Endodermal cell (in vitro differentiated cells): ENCODE data around the gene C2CD3. TPM values are rescaled to one million over a fixed set of nuclear protein-coding genes. Genes with fewer than 3 reads are reported as not detected.

Experiments
- DNase-seq: peaks from one replicate; pipeline ENCODE4 v3.0.0-alpha.2; 2017
- H3K27ac ChIP-seq: 2 replicates; pipeline ENCODE4 v1.5.1; 2013; ENCODE audit warnings: mild to moderate bottlenecking, low read depth, low read length, moderate library complexity
- H3K27me3 ChIP-seq: 2 replicates; pipeline ENCODE4 v1.6.1; 2013; ENCODE audit warnings: mild to moderate bottlenecking, low read length, moderate library complexity; ENCODE audit not compliant: insufficient read depth, control insufficient read depth, poor library complexity, severe bottlenecking
- H3K36me3 ChIP-seq: 2 replicates; pipeline ENCODE4 v1.7.0; 2013; ENCODE audit warnings: mild to moderate bottlenecking, low read length, moderate library complexity; ENCODE audit not compliant: control insufficient read depth, insufficient read depth
- H3K4me1 ChIP-seq: one replicate; pipeline ENCODE4 v1.7.0; 2013; ENCODE audit warnings: low read length; ENCODE audit not compliant: control insufficient read depth, insufficient read depth
- H3K4me3 ChIP-seq: 2 replicates; pipeline ENCODE4 v1.5.1; 2013; ENCODE audit warnings: mild to moderate bottlenecking, low read length, moderate library complexity
- H3K9ac ChIP-seq: 2 replicates; pipeline ENCODE4 v1.6.1; 2013; ENCODE audit warnings: mild to moderate bottlenecking, low read length, moderate library complexity; ENCODE audit not compliant: poor library complexity, severe bottlenecking; ENCODE audit errors: extremely low read depth
- H3K9me3 ChIP-seq: 2 replicates; pipeline ENCODE4 v1.6.1; 2013; ENCODE audit warnings: mild to moderate bottlenecking, low read length, moderate library complexity; ENCODE audit not compliant: control insufficient read depth
- H3K27ac Mint-ChIP-seq: 2 replicates; pipeline ENCODE4 v1.8.0; 2020; ENCODE audit warnings: mixed read lengths
- H3K27me3 Mint-ChIP-seq: 2 replicates; pipeline ENCODE4 v1.8.0; 2021; ENCODE audit warnings: mild to moderate bottlenecking, mixed read lengths; ENCODE audit not compliant: insufficient read depth
- H3K36me3 Mint-ChIP-seq: 2 replicates; pipeline ENCODE4 v1.8.0; 2020; ENCODE audit warnings: low read depth, mixed read lengths
- H3K4me1 Mint-ChIP-seq: 2 replicates; pipeline ENCODE4 v1.8.0; 2020; ENCODE audit warnings: mixed read lengths
- H3K4me3 Mint-ChIP-seq: 2 replicates; pipeline ENCODE4 v1.8.0; 2020; ENCODE audit warnings: mild to moderate bottlenecking, moderate library complexity, mixed read lengths
- H3K9me3 Mint-ChIP-seq: 2 replicates; pipeline ENCODE4 v1.8.0; 2020; ENCODE audit warnings: mild to moderate bottlenecking, mixed read lengths
- WGBS, 2 experiments: methylation state at CpG; one replicate each; pipeline versions ENCODE4 v1.1.5 to v1.1.7; 2013; ENCODE audit warnings: missing lambda C conversion rate in 2 of 2, mixed read lengths in 1 of 2; ENCODE audit not compliant: insufficient coverage in 1 of 2, insufficient read length in 1 of 2; 5-methylcytosine and 5-hydroxymethylcytosine counted together
- total RNA-seq, 2 donors: library from RNA; stranded (reverse); fragmentation: NEBNext Ultra II Directional in 1 of 2; extraction: Animal tissue kit (Norgen Biotek cat#: 25700) in 1 of 2; gene quantifications; 2 replicates in 1 of 2; 3 replicates in 1 of 2; pipeline ENCODE4 v1.2.1, GENCODE V29; 2021
- TF ChIP-seq, protein P1 (sequence below): fragments of 200-600 bp; sonication (generic); conservative IDR thresholded peaks from 2 replicates; pipeline ENCODE4 v1.5.0; 2021; ENCODE audit warnings: antibody characterized with exemption, mild to moderate bottlenecking

The C2CD3 gene
- total RNA-seq, 2 donors from 2014 or later = 31.0 to 34.2 TPM

DNA sequence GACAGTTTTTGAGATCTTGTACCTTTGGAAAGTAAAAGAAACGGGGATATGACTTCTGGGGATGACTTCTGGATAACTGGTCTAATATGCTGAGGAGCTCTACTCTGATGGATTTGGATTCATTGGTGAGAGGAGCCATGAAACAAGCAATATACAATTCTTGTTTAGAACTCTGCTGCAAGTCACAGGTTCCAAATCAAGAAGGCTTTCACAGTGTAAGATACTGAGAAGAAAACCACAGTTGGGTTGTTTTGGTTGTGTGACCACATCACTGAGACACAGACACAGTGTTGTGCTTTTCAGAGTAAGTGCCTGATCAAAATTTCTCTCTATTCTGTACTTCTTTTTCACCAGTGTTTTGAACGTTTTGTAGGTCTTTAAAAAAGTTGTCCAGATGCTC lies 175.1 kb downstream of the C2CD3 start:
- Mint-ChIP-seq H3K36me3 (no peaks in the 10 kb centered on the region), H3K4me3 (no peak overlapping the region), H3K27me3 (no peaks in the 10 kb centered on the region), H3K9me3 (no peaks in the 10 kb centered on the region), H3K27ac (no peak overlapping the region), H3K4me1 (no peaks in the 10 kb centered on the region)
- Histone ChIP-seq H3K27ac (no peak overlapping the region), H3K36me3 (no peaks in the 10 kb centered on the region), H3K27me3 (no peaks in the 10 kb centered on the region), H3K9me3 (no peaks in the 10 kb centered on the region), H3K9ac (no peak overlapping the region), H3K4me1 (no peaks in the 10 kb centered on the region), H3K4me3 (no peak overlapping the region)
- TF ChIP-seq, protein P1, sequence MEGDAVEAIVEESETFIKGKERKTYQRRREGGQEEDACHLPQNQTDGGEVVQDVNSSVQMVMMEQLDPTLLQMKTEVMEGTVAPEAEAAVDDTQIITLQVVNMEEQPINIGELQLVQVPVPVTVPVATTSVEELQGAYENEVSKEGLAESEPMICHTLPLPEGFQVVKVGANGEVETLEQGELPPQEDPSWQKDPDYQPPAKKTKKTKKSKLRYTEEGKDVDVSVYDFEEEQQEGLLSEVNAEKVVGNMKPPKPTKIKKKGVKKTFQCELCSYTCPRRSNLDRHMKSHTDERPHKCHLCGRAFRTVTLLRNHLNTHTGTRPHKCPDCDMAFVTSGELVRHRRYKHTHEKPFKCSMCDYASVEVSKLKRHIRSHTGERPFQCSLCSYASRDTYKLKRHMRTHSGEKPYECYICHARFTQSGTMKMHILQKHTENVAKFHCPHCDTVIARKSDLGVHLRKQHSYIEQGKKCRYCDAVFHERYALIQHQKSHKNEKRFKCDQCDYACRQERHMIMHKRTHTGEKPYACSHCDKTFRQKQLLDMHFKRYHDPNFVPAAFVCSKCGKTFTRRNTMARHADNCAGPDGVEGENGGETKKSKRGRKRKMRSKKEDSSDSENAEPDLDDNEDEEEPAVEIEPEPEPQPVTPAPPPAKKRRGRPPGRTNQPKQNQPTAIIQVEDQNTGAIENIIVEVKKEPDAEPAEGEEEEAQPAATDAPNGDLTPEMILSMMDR = no peak
- DNase-seq = no peak
- WGBS, 2 experiments = 50 to 76% methylated on average over 1 to 2 of the region's 2 CpGs

DNA sequence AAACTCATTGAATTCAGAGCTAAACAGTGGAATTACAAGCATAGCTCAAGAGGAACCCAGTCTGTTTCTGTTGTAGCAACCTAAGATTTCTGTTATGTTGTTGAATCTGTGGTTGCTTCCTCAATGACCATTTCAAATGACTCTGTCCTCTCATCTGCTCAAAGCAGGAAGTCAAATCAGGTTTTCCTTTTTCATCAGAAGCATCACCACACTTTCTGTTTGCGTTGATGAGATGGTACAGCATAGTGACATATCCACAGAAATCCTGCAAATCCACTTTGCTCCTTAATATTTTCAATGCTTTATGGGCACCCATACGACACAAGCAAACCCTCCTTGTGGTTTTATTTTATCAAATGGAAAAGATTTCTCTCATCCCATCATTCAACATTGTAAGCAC lies 175.6 kb downstream of the C2CD3 start:
- H3K36me3 ChIP-seq = no peaks in the 10 kb centered on the region
- H3K4me1 ChIP-seq = no peaks in the 10 kb centered on the region
- H3K36me3 Mint-ChIP-seq = no peaks in the 10 kb centered on the region
- H3K27me3 Mint-ChIP-seq = no peaks in the 10 kb centered on the region
- no peak for DNase-seq
- no peak overlapping the region for H3K4me3 Mint-ChIP-seq
- no peaks in the 10 kb centered on the region for H3K9me3 ChIP-seq
- no peak overlapping the region for H3K9ac ChIP-seq
- H3K27ac Mint-ChIP-seq = no peak overlapping the region
- H3K4me3 ChIP-seq = no peak overlapping the region
- 75% methylated on average over 2 of the region's 2 CpGs; no CpG with 5 or more reads in 1 of the 2 experiments for WGBS, 2 experiments
- H3K9me3 Mint-ChIP-seq = no peaks in the 10 kb centered on the region
- TF ChIP-seq, protein P1 = no peak
- no peaks in the 10 kb centered on the region for H3K27me3 ChIP-seq
- H3K27ac ChIP-seq = no peak overlapping the region
- H3K4me1 Mint-ChIP-seq = no peaks in the 10 kb centered on the region

DNA sequence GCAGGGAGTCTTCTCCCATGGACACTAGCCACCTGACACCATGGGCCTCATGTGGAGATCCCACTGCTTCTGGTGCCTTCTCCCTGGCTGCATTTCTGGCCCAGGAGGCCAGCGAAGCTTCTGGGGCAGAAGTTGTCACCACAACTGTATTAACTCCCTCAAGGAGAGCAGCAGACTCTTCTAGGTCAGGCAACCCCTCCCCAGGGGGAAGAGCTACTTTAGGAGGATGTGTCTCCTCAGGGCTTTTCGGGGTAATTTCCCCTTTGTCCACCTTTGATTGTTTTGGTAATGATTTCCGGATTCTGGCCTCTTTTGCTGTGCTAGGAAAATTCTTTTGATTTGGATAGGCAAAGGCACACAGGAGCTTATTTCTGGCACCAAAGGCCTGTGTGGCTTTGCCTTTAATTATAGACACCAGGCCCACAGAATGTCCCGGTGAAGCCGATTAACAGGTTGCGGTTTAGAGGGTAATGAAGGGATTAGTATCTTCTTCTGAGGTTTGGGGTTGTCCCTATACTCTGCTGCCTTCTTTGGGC lies 179.3 kb downstream of the C2CD3 start:
- Histone ChIP-seq H3K4me3 (no peak overlapping the region), H3K9me3 (no peaks in the 10 kb centered on the region), H3K9ac (no peak overlapping the region), H3K4me1 (no peaks in the 10 kb centered on the region), H3K27me3 (no peaks in the 10 kb centered on the region), H3K36me3 (no peaks in the 10 kb centered on the region), H3K27ac (no peak overlapping the region)
- TF ChIP-seq, protein P1 = no peak
- Mint-ChIP-seq H3K9me3 (no peaks in the 10 kb centered on the region), H3K27ac (no peak overlapping the region), H3K27me3 (no peaks in the 10 kb centered on the region), H3K36me3 (no peaks in the 10 kb centered on the region), H3K4me1 (no peaks in the 10 kb centered on the region), H3K4me3 (no peak overlapping the region)
- 89 to 100% methylated on average over 4 to 6 of the region's 6 CpGs for WGBS, 2 experiments
- peak; percentile 36 for DNase-seq
